ENCODE measurements around the gene RFK.

Gene RFK

GRCh38 chr9:76359766-76360165, 34.5 kb downstream of the RFK start:
- no peaks in the 10 kb centered on the region for H3K27me3 ChIP-seq (ENCODE audit: insufficient read depth, insufficient read length)
- H3K4me1 ChIP-seq (ENCODE audit: insufficient read depth, insufficient read length), result no peaks in the 10 kb centered on the region
- H3K36me3 ChIP-seq (ENCODE audit: insufficient read depth, insufficient read length, low read length), result no peaks in the 10 kb centered on the region
- H3K9me3 ChIP-seq (ENCODE audit: insufficient read depth, low read length), result no peaks in the 10 kb centered on the region
- H3K4me3 ChIP-seq (ENCODE audit: insufficient read length, low read depth), result no peak overlapping the region
- no peak overlapping the region for H3K9ac ChIP-seq (ENCODE audit: insufficient read length, low read depth)
- TF ChIP-seq YY1 (IDR thresholded peaks at IDR 0.05; ENCODE audit: insufficient read depth, insufficient read length), result no peak
- no peak for TF ChIP-seq ZNF274 (IDR thresholded peaks at IDR 0.05; ENCODE audit: low read depth, low read length)
- no peak for TF ChIP-seq SUZ12 (IDR thresholded peaks at IDR 0.05; ENCODE audit: extremely low read depth, insufficient read depth, insufficient read length)
- DNase-seq (ENCODE audit: low read depth, low spot score), result no peak

- Histone ChIP-seq H3K9me3 (ENCODE audit: insufficient read depth, low read length) (no peaks in the 10 kb centered on the region), H3K9ac (ENCODE audit: insufficient read length, low read depth) (no peak overlapping the region)
- DNase-seq (ENCODE audit: low read depth, low spot score), result no peak
Observed at GRCh38 chr9:76359365-76359764, 34.9 kb downstream of the RFK start.

DNA sequence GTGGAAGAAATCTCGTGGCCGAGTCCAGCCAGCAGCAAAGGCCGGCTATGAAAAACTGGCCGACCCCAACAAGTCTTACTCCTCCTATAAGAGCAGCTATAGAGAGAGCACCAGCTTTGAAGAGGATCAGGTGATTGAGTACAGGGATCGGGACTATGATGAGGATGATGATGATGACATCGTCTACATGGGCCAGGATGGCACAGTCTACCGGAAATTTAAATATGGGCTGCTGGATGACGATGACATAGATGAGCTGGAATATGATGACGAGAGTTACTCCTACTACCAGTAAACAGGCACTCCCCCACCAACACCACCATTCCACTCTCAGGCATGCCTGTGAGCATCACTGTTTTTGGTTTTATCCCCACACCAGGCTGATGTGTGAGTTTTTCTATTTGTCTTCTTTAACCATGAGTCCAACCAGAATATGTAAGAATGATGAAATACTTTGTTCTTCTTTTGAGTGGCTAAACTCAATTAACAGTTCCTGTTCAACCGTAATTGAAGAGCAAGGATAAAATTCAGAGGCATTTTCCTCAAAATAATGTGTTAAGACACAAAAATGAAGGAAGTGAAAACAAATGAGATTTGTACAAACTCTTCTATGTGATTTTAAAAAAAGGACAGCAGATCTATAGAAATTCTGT, 35.5 kb downstream of the RFK start:
- TF ChIP-seq YY1 (IDR thresholded peaks at IDR 0.05; ENCODE audit: insufficient read depth, insufficient read length) (no peak), SUZ12 (IDR thresholded peaks at IDR 0.05; ENCODE audit: extremely low read depth, insufficient read depth, insufficient read length) (no peak), ZNF274 (IDR thresholded peaks at IDR 0.05; ENCODE audit: low read depth, low read length) (no peak)
- Histone ChIP-seq H3K9ac (ENCODE audit: insufficient read length, low read depth) (no peak overlapping the region), H3K9me3 (ENCODE audit: insufficient read depth, low read length) (no peaks in the 10 kb centered on the region), H3K4me3 (ENCODE audit: insufficient read length, low read depth) (no peak overlapping the region), H3K36me3 (ENCODE audit: insufficient read depth, insufficient read length, low read length) (no peaks in the 10 kb centered on the region), H3K27me3 (ENCODE audit: insufficient read depth, insufficient read length) (no peaks in the 10 kb centered on the region), H3K4me1 (ENCODE audit: insufficient read depth, insufficient read length) (no peaks in the 10 kb centered on the region)
- DNase-seq (ENCODE audit: low read depth, low spot score), result no peak

More at GRCh38 chr9:76359365-76359764, 34.9 kb downstream of the RFK start:
- no peaks in the 10 kb centered on the region for H3K27me3 ChIP-seq (ENCODE audit: insufficient read depth, insufficient read length)
- TF ChIP-seq SUZ12 (IDR thresholded peaks at IDR 0.05; ENCODE audit: extremely low read depth, insufficient read depth, insufficient read length) (no peak), YY1 (IDR thresholded peaks at IDR 0.05; ENCODE audit: insufficient read depth, insufficient read length) (no peak), ZNF274 (IDR thresholded peaks at IDR 0.05; ENCODE audit: low read depth, low read length) (no peak)
- H3K36me3 ChIP-seq (ENCODE audit: insufficient read depth, insufficient read length, low read length), result no peaks in the 10 kb centered on the region
- H3K4me3 ChIP-seq (ENCODE audit: insufficient read length, low read depth), result no peak overlapping the region
- no peaks in the 10 kb centered on the region for H3K4me1 ChIP-seq (ENCODE audit: insufficient read depth, insufficient read length)

DNA sequence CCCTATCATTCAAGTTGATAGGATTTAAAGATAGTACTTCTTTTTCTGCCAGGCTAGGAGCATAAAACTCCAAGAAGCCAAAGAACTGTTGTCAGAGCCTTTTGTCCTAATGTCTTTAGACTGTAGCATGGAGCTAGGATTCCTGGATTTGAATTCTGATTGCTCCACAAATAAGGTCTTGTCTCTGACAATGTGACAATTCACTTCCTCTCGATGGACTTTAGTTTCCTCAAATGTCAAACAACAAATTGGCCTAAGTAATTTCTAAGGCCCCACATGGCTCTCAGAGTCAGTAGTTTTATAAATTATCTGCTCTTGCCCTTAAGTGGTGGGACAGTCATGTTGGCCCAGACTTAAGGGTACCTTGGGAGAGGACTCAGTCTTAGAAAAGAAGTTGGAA, 36.7 kb downstream of the RFK start:
- no peaks in the 10 kb centered on the region for H3K9me3 ChIP-seq (ENCODE audit: insufficient read depth, low read length)
- no peaks in the 10 kb centered on the region for H3K4me1 ChIP-seq (ENCODE audit: insufficient read depth, insufficient read length)
- DNase-seq (ENCODE audit: low read depth, low spot score), result no peak
- no peaks in the 10 kb centered on the region for H3K36me3 ChIP-seq (ENCODE audit: insufficient read depth, insufficient read length, low read length)
- H3K27me3 ChIP-seq (ENCODE audit: insufficient read depth, insufficient read length), result no peaks in the 10 kb centered on the region
- no peak overlapping the region for H3K4me3 ChIP-seq (ENCODE audit: insufficient read length, low read depth)
- H3K9ac ChIP-seq (ENCODE audit: insufficient read length, low read depth), result no peak overlapping the region
- TF ChIP-seq YY1 (IDR thresholded peaks at IDR 0.05; ENCODE audit: insufficient read depth, insufficient read length), result no peak
- TF ChIP-seq ZNF274 (IDR thresholded peaks at IDR 0.05; ENCODE audit: low read depth, low read length), result no peak
- no peak for TF ChIP-seq SUZ12 (IDR thresholded peaks at IDR 0.05; ENCODE audit: extremely low read depth, insufficient read depth, insufficient read length)

GRCh38 chr9:76355886-76356285, 38.3 kb downstream of the RFK start:
- Histone ChIP-seq H3K4me1 (ENCODE audit: insufficient read depth, insufficient read length) (no peaks in the 10 kb centered on the region), H3K9ac (ENCODE audit: insufficient read length, low read depth) (no peak overlapping the region), H3K36me3 (ENCODE audit: insufficient read depth, insufficient read length, low read length) (no peaks in the 10 kb centered on the region), H3K27me3 (ENCODE audit: insufficient read depth, insufficient read length) (no peaks in the 10 kb centered on the region), H3K9me3 (ENCODE audit: insufficient read depth, low read length) (no peaks in the 10 kb centered on the region), H3K4me3 (ENCODE audit: insufficient read length, low read depth) (no peak overlapping the region)
- no peak for DNase-seq (ENCODE audit: low read depth, low spot score)
- TF ChIP-seq ZNF274 (IDR thresholded peaks at IDR 0.05; ENCODE audit: low read depth, low read length), result no peak
- TF ChIP-seq YY1 (IDR thresholded peaks at IDR 0.05; ENCODE audit: insufficient read depth, insufficient read length), result no peak
- TF ChIP-seq SUZ12 (IDR thresholded peaks at IDR 0.05; ENCODE audit: extremely low read depth, insufficient read depth, insufficient read length), result no peak

DNA sequence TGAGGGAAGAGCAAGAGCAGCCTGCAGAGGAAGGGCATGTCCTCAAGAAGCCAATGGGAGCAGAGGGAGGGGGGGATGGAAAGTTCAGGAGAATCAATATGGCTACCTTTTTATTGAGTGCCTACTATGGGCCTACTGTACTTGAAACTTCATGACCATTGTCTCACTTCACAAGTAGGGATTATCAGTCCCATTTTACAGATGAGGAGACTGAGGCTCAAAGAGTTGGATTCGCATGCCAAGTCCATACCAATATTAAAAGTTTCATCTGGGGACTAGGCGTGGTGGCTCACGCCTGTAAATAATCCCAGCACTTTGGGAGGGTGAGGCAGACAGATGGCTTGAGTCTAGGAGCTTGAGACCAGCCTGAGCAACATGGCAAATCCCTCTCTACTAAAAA, 40.0 kb downstream of the RFK start:
- Histone ChIP-seq H3K4me3 (ENCODE audit: insufficient read length, low read depth) (no peak overlapping the region), H3K4me1 (ENCODE audit: insufficient read depth, insufficient read length) (no peaks in the 10 kb centered on the region), H3K36me3 (ENCODE audit: insufficient read depth, insufficient read length, low read length) (no peaks in the 10 kb centered on the region), H3K27me3 (ENCODE audit: insufficient read depth, insufficient read length) (no peaks in the 10 kb centered on the region), H3K9me3 (ENCODE audit: insufficient read depth, low read length) (no peaks in the 10 kb centered on the region), H3K9ac (ENCODE audit: insufficient read length, low read depth) (no peak overlapping the region)
- TF ChIP-seq ZNF274 (IDR thresholded peaks at IDR 0.05; ENCODE audit: low read depth, low read length) (no peak), YY1 (IDR thresholded peaks at IDR 0.05; ENCODE audit: insufficient read depth, insufficient read length) (no peak), SUZ12 (IDR thresholded peaks at IDR 0.05; ENCODE audit: extremely low read depth, insufficient read depth, insufficient read length) (no peak)
- DNase-seq (ENCODE audit: low read depth, low spot score), result no peak

DNA sequence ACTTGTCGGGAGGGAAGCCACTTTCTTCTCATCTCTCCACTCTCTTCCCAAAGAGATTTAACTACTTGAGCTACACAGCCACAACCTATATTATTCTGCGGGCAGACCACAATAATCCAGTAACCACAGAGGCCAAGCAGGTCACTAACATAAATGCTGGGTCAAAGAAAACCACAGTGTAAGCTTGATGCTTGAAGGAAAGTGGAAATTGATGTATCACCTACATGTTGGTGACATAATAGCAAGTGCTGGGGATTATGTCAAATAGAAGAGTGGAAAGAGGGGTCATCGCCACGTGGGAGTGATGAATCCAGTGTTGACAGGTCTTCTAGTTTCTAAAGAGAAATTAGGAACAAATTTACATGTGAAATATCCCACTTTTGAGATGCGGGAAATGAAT, 40.9 kb downstream of the RFK start:
- TF ChIP-seq YY1 (IDR thresholded peaks at IDR 0.05; ENCODE audit: insufficient read depth, insufficient read length) (no peak), SUZ12 (IDR thresholded peaks at IDR 0.05; ENCODE audit: extremely low read depth, insufficient read depth, insufficient read length) (no peak), ZNF274 (IDR thresholded peaks at IDR 0.05; ENCODE audit: low read depth, low read length) (no peak)
- Histone ChIP-seq H3K9me3 (ENCODE audit: insufficient read depth, low read length) (no peaks in the 10 kb centered on the region), H3K4me3 (ENCODE audit: insufficient read length, low read depth) (no peak overlapping the region), H3K9ac (ENCODE audit: insufficient read length, low read depth) (no peak overlapping the region), H3K36me3 (ENCODE audit: insufficient read depth, insufficient read length, low read length) (no peaks in the 10 kb centered on the region), H3K4me1 (ENCODE audit: insufficient read depth, insufficient read length) (no peaks in the 10 kb centered on the region), H3K27me3 (ENCODE audit: insufficient read depth, insufficient read length) (no peaks in the 10 kb centered on the region)
- no peak for DNase-seq (ENCODE audit: low read depth, low spot score)

All from NT2/D1 (cell line).